Kidney (tissue), 2 donors: Measurements from ENCODE around the gene RAB6D. TPM values are rescaled to one million over a fixed set of nuclear protein-coding genes. Genes with fewer than 3 reads are reported as not detected.

ENCODE experiments used
- polyA plus RNA-seq: library from polyadenylated mRNA; stranded (reverse); fragments of 350-450 nt; fragmentation: Illumina TruSeq; extraction: RNeasy Lipid Tissue Mini Kit (QIAGEN cat#74804); gene quantifications from one replicate; pipeline ENCODE4 v1.2.3, GENCODE V29; 2014; ENCODE audit warnings: low read depth, low replicate concordance; ENCODE audit not compliant: insufficient read depth
- total RNA-seq: library from RNA; stranded (reverse); fragmentation: NEBNext Ultra II Directional; extraction: Animal tissue kit (Norgen Biotek cat#: 25700); gene quantifications from one replicate; pipeline ENCODE4 v1.2.1, GENCODE V29; 2021
- donor health status: DM: yes; HTN: yes; CAD: no.

RAB6D gene
- total and polyA plus RNA-seq, 2 donors from 2014 or later, result 0.16 to 0.24 TPM

Other genes with a start within 250 kb of the RAB6D start
- gene POTEE, start 154.6 kb downstream of the RAB6D start, total RNA-seq, result 0.09 TPM
- gene POTEE, start 154.6 kb downstream of the RAB6D start, polyA plus RNA-seq, result not detected
- not detected for gene TUBA3D, start 112.0 kb upstream of the RAB6D start, total RNA-seq
- gene TUBA3D, start 112.0 kb upstream of the RAB6D start, polyA plus RNA-seq, result not detected
- gene MZT2A, start 128.2 kb upstream of the RAB6D start, total RNA-seq, result 65.3 TPM
- gene MZT2A, start 128.2 kb upstream of the RAB6D start, polyA plus RNA-seq, result 111 TPM
- gene CCDC74A, start 163.7 kb upstream of the RAB6D start, total RNA-seq, result 9.5 TPM
- gene CCDC74A, start 163.7 kb upstream of the RAB6D start, polyA plus RNA-seq, result 10.5 TPM